Left ventricle myocardium inferior (tissue), 1 donor: Measurements from ENCODE around the gene ATXN7L1. TPM values are rescaled to one million over a fixed set of nuclear protein-coding genes. Genes with fewer than 3 reads are reported as not detected.

Source experiments
- DNase-seq: peaks from one replicate; pipeline ENCODE4 v3.0.0-alpha.2; 2020
- H3K27ac ChIP-seq: fragments of 200-600 bp; replicated peaks from 2 replicates; pipeline ENCODE4 v1.8.0; 2021
- H3K27me3 ChIP-seq: fragments of 200-600 bp; 2 replicates; pipeline ENCODE4 v1.8.0; 2021; ENCODE audit warnings: low read depth
- H3K36me3 ChIP-seq: fragments of 200-600 bp; 2 replicates; pipeline ENCODE4 v1.8.0; 2021
- H3K4me1 ChIP-seq: fragments of 200-600 bp; 2 replicates; pipeline ENCODE4 v1.8.0; 2021
- H3K4me3 ChIP-seq: fragments of 200-600 bp; 2 replicates; pipeline ENCODE4 v1.8.0; 2021; ENCODE audit warnings: mild to moderate bottlenecking, moderate library complexity
- H3K9me3 ChIP-seq: fragments of 200-600 bp; replicated peaks from 2 replicates; pipeline ENCODE4 v1.8.0; 2021
- intact Hi-C: fragments of 100-400 bp; cut with micrococcal nuclease; formaldehyde crosslinking; loops from one replicate; pipeline ENCODE4 v1.11.0; 2022
- total RNA-seq: library from RNA; stranded (reverse); fragmentation: NEBNext Ultra II Directional; extraction: Animal tissue kit (Norgen Biotek cat#: 25700); gene quantifications from one replicate; pipeline ENCODE4 v1.2.1, GENCODE V29; 2021
- TF ChIP-seq, protein P1 (sequence below): fragments of 200-600 bp; IDR thresholded peaks from 2 replicates; pipeline ENCODE4 v1.8.0; 2021; ENCODE audit warnings: antibody characterized with exemption, mild to moderate bottlenecking, borderline replicate concordance
- donor health status: DM: no; HTN: yes; CAD: no; lungs with severe emphysema.

ATXN7L1 gene
- total RNA-seq, 1 donor from 2014 or later: 6.2 TPM

DNA sequence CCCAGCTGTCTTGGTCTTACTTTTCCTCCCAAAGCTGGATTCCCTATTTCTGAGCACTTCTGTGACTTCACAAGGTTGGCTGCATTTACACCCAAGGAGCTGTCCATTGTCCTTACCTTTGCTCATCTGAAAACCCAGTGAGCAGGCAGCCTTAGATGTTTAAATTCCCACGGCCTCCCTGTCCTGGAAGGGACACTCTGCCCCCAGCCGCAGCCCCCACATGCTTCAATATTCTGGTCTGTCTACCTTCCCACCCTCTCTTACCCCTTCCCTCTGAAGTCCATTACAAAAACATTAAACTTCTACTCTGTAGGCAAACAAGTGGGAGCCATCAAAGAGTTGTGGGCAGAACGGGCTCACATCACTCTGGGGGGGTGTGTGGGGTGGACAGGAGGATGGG, 221.3 kb downstream of the ATXN7L1 start:
- Histone ChIP-seq H3K27ac (no peak overlapping the region), H3K4me3 (no peak overlapping the region), H3K27me3 (no peaks in the 10 kb centered on the region), H3K9me3 (no peaks in the 10 kb centered on the region), H3K4me1 (peaks cover 16% of the 10 kb centered on the region), H3K36me3 (no peaks in the 10 kb centered on the region)
- intact Hi-C loops: loop anchor here (10.0 kb wide), 1 partner anchor 390 kb away; no protein-coding TSS in a partner anchor
- TF ChIP-seq, protein P1, sequence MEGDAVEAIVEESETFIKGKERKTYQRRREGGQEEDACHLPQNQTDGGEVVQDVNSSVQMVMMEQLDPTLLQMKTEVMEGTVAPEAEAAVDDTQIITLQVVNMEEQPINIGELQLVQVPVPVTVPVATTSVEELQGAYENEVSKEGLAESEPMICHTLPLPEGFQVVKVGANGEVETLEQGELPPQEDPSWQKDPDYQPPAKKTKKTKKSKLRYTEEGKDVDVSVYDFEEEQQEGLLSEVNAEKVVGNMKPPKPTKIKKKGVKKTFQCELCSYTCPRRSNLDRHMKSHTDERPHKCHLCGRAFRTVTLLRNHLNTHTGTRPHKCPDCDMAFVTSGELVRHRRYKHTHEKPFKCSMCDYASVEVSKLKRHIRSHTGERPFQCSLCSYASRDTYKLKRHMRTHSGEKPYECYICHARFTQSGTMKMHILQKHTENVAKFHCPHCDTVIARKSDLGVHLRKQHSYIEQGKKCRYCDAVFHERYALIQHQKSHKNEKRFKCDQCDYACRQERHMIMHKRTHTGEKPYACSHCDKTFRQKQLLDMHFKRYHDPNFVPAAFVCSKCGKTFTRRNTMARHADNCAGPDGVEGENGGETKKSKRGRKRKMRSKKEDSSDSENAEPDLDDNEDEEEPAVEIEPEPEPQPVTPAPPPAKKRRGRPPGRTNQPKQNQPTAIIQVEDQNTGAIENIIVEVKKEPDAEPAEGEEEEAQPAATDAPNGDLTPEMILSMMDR: no peak
- no peak for DNase-seq

DNA sequence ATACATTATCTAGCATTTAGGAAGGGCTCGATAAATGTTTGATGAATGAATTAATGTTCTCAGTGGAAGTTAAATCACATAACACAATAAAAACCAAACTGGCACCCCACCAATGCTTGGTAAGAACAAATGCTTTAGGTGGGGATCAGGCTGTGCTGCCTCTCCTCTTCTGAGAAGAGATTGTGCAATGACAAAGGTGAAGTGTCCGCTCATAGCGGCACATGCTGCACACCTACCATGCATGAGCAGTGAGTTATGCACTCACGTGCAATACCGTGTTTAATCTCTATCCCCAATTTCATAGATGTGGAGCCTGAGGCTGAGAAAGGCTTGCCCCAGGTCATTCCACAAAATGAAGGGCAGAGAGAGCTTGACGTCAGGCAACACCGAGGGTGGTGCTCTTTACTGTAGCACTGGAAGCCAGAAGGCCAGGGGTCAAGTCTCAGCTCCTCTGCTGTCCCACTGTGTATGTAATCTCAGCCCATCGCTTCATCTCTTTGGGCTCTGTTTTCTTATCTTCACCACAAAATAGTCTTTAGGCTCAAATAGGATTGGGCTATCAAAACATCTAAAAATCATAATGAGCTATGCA, 222.2 kb downstream of the ATXN7L1 start:
- Histone ChIP-seq H3K9me3 (no peaks in the 10 kb centered on the region), H3K27ac (no peak overlapping the region), H3K4me3 (no peak overlapping the region), H3K36me3 (no peaks in the 10 kb centered on the region), H3K27me3 (no peaks in the 10 kb centered on the region), H3K4me1 (peaks cover 22% of the 10 kb centered on the region)
- intact Hi-C loops: loop anchor here (10.0 kb wide), 1 partner anchor 391 kb away; no protein-coding TSS in a partner anchor
- no peak for DNase-seq
- TF ChIP-seq, protein P1: no peak

DNA sequence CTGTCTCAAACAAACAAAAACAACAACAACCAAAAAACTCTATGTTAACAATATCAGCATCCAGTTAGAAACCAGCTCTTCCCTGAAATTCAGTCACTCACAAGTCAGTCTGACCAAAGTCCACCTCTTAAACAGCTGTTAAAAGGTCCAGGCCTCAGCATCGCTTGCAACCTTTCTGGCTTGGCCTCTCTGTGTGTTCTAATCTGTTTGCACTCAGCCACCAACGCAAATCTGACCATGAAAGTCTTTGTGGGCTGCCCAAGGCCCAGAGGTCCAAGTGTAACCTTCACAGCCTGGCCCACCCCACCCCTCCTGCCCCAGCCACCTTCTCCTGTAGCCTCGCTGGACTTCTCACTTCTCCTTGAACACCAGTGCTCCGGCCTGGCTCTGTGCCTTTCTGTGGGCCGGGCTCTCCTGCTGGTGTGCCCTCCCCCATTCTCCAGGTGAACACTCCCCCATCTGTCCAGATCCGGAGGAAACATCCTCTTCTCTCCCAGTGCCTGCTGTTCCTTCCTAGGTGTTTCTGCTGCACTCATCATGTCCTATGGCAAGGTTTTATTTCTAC, 222.9 kb downstream of the ATXN7L1 start:
- no peak overlapping the region for H3K4me3 ChIP-seq
- peaks cover 28% of the 10 kb centered on the region for H3K4me1 ChIP-seq
- H3K27ac ChIP-seq: no peak overlapping the region
- no peak for DNase-seq
- H3K27me3 ChIP-seq: no peaks in the 10 kb centered on the region
- intact Hi-C loops: loop anchor here (10.0 kb wide), 1 partner anchor 391 kb away; no protein-coding TSS in a partner anchor
- TF ChIP-seq, protein P1: no peak
- no peaks in the 10 kb centered on the region for H3K9me3 ChIP-seq
- no peaks in the 10 kb centered on the region for H3K36me3 ChIP-seq

DNA sequence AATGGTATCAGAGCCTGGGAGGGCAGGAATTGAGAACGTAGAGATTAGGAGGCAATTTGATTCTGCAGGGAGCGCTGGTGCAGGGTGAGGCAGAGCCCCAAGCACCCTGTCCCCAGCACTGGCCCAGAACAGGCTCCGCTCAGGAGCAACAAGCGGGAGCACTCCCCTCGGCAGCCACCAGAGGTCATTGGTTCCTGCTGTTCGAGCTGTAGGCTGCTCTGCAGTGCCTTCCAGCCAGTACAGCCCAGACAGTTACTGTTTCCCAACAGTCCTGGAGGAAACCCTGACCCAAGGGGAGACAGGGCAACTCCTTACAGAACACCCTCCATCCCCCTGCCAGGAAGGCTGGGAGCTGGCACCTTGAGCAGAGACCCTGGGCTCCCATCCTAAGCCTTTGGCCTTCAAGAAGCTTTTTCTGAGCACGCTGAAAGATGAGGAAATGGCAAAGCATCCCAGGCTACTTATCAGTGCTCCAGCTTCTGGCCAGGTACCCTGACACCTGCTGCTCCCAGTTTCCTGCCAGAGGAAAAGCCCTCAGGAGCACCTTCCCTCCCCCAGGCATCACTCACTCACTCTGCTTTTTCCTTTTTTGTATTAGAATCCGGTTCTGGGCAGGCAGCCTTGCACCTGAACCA, 223.9 kb downstream of the ATXN7L1 start:
- Histone ChIP-seq H3K27me3 (no peaks in the 10 kb centered on the region), H3K4me3 (no peak overlapping the region), H3K9me3 (no peaks in the 10 kb centered on the region), H3K27ac (no peak overlapping the region), H3K36me3 (no peaks in the 10 kb centered on the region), H3K4me1 (peaks cover 34% of the 10 kb centered on the region)
- DNase-seq: peak; percentile 74
- intact Hi-C loops: loop anchor here (10.0 kb wide), 1 partner anchor 392 kb away; no protein-coding TSS in a partner anchor
- TF ChIP-seq, protein P1: peak; percentile 95

DNA sequence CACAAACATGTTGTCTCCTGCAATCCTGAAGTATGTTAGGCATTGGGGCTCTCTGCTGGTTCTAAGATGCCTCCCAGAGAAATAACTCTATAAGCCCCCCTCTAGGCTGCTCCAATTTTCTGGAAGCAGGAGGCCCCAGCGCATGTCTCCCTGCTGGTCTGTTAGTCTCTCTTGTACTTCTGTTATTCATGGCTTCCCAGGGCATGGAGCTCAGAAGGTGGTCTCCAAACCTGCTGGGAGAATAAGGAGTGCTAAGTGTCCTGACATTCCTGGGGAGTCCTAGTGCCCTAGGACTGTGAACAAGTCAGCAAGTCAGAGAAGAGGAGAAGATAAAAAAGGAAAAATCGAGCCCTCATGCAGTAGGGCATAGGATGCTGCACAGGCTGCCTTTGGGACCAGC, 224.6 kb downstream of the ATXN7L1 start:
- Histone ChIP-seq H3K36me3 (no peaks in the 10 kb centered on the region), H3K4me1 (peaks cover 34% of the 10 kb centered on the region), H3K27me3 (no peaks in the 10 kb centered on the region), H3K4me3 (no peak overlapping the region), H3K27ac (no peak overlapping the region), H3K9me3 (no peaks in the 10 kb centered on the region)
- TF ChIP-seq, protein P1: no peak
- no peak for DNase-seq
- intact Hi-C loops: loop anchor here (10.0 kb wide), 1 partner anchor 393 kb away; no protein-coding TSS in a partner anchor
